Naive thymus-derived CD8-positive, alpha-beta T cell (primary cell): Measurements from ENCODE around the gene DUSP19. TPM values are rescaled to one million over a fixed set of nuclear protein-coding genes. Genes with fewer than 3 reads are reported as not detected.

ENCODE experiments used
- ATAC-seq, 2 donors: fragments of 150-1000 bp; cut with Tn5 transposase in 1 of 2; sonication (Bioruptor Pico), chemical (Tn5 transposase) in 1 of 2; 1 replicate in 1 of 2; 2 replicates in 1 of 2; pipeline ENCODE4 v1.10.0; 2021; ENCODE audit warnings: mild to moderate bottlenecking in 2 of 2, moderate library complexity in 2 of 2
- POLR2A ChIA-PET: fragments of 350-600 bp; sonication (Branson Sonifier 250); formaldehyde crosslinking; loops from one replicate; lab custom pipeline; 2021; ENCODE audit warnings: antibody characterized with exemption; lab: Charles Lee
- DNase-seq, 10 donors: peaks; one replicate each; pipeline versions ENCODE4 v3.0.0 to v3.0.0-alpha.2; 2020 to 2022
- H3K27ac Mint-ChIP-seq, 10 donors: one replicate each; pipeline ENCODE4 v1.8.0; 2020 to 2022; ENCODE audit warnings: mild to moderate bottlenecking in 10 of 10, mixed read lengths in 10 of 10, moderate library complexity in 4 of 10, inconsistent platforms in 1 of 10
- H3K27me3 Mint-ChIP-seq, 5 donors: one replicate each; pipeline ENCODE4 v1.8.0; 2021 to 2022; ENCODE audit warnings: mixed read lengths in 5 of 5
- H3K36me3 Mint-ChIP-seq, 3 donors: one replicate each; pipeline ENCODE4 v1.8.0; 2020 to 2022; ENCODE audit warnings: mixed read lengths in 3 of 3, mild to moderate bottlenecking in 2 of 3, inconsistent platforms in 1 of 3
- H3K4me1 Mint-ChIP-seq, 4 donors: one replicate each; pipeline ENCODE4 v1.8.0; 2021 to 2022; ENCODE audit warnings: mixed read lengths in 4 of 4
- H3K4me3 Mint-ChIP-seq, 10 donors: one replicate each; pipeline ENCODE4 v1.8.0; 2020 to 2022; ENCODE audit warnings: mild to moderate bottlenecking in 10 of 10, mixed read lengths in 10 of 10, moderate library complexity in 6 of 10, inconsistent platforms in 1 of 10
- H3K9me3 Mint-ChIP-seq, 9 donors: one replicate each; pipeline ENCODE4 v1.8.0; 2020 to 2022; ENCODE audit warnings: mixed read lengths in 9 of 9, mild to moderate bottlenecking in 3 of 9, inconsistent platforms in 1 of 9, moderate library complexity in 1 of 9
- polyA plus RNA-seq, 3 donors: library from polyadenylated mRNA; unstranded; fragments of 300-500 nt; fragmentation: Illumina TruSeq; gene quantifications; one replicate each; pipeline ENCODE4 v1.2.3, GENCODE V29; 2021
- total RNA-seq, 8 experiments: library from RNA in 2 of 8; stranded (reverse) in 2 of 8; gene quantifications; one replicate each; pipeline ENCODE4 v1.2.3 and lab custom pipeline; 2021 to 2026

DUSP19 gene
- total and polyA plus RNA-seq, 5 experiments from 2014 or later: 0.30 to 1.7 (median 0.88) TPM

GRCh38 chr2:183112577-183112976 is 34.0 kb downstream of the DUSP19 start:
- Mint-ChIP-seq H3K27ac (no peak overlapping the region), H3K9me3 (no peaks in the 10 kb centered on the region), H3K4me3 (no peak overlapping the region), H3K4me1 (no peaks in the 10 kb centered on the region), H3K36me3 (peaks cover 0 to 2% (median 0%) of the 10 kb centered on the region in 3 donors), H3K27me3 (peaks cover 7 to 24% (median 19%) of the 10 kb centered on the region in 5 donors)
- ATAC-seq: no peak
- POLR2A ChIA-PET: no interaction called here
- no peak for DNase-seq

GRCh38 chr2:183113630-183114029 is 35.1 kb downstream of the DUSP19 start:
- H3K9me3 Mint-ChIP-seq: no peaks in the 10 kb centered on the region
- POLR2A ChIA-PET: no interaction called here
- H3K27ac Mint-ChIP-seq: no peak overlapping the region
- H3K4me3 Mint-ChIP-seq: no peak overlapping the region
- H3K4me1 Mint-ChIP-seq: no peaks in the 10 kb centered on the region
- DNase-seq: no peak
- no peak for ATAC-seq
- H3K27me3 Mint-ChIP-seq: peaks cover 7 to 25% (median 22%) of the 10 kb centered on the region in 5 donors
- peaks cover 0 to 2% (median 0%) of the 10 kb centered on the region in 3 donors for H3K36me3 Mint-ChIP-seq

GRCh38 chr2:183117226-183117625 is 38.7 kb downstream of the DUSP19 start:
- Mint-ChIP-seq H3K9me3 (no peaks in the 10 kb centered on the region), H3K4me1 (no peaks in the 10 kb centered on the region), H3K36me3 (peaks cover 0 to 2% (median 0%) of the 10 kb centered on the region in 3 donors), H3K27me3 (peaks cover 14 to 52% (median 18%) of the 10 kb centered on the region in 5 donors), H3K27ac (no peak overlapping the region), H3K4me3 (no peak overlapping the region)
- no peak for DNase-seq
- POLR2A ChIA-PET: no interaction called here
- no peak for ATAC-seq

- POLR2A ChIA-PET: interaction anchor here (0.5 kb wide), 1 partner anchor 69 kb away, joined by 5 read pairs; no protein-coding TSS in a partner anchor
- Mint-ChIP-seq H3K4me3 (peak overlapping the region; percentile 86 to 98 (median 96)), H3K36me3 (peaks cover 0 to 4% (median 2%) of the 10 kb centered on the region in 3 donors), H3K27me3 (peaks cover 10 to 29% (median 17%) of the 10 kb centered on the region in 5 donors), H3K4me1 (peaks cover 7 to 38% (median 22%) of the 10 kb centered on the region in 4 donors), H3K9me3 (no peaks in the 10 kb centered on the region), H3K27ac (peak overlapping the region; percentile 93 to 99 (median 98))
- no peak for ATAC-seq
- DNase-seq: no peak
Measured at GRCh38 chr2:183123117-183123958, 44.8 kb downstream of the DUSP19 start.

GRCh38 chr2:183123959-183124221 is 45.3 kb downstream of the DUSP19 start:
- DNase-seq (no peak), ATAC-seq (peak; percentile 17 to 43)
- Mint-ChIP-seq H3K36me3 (peaks cover 0 to 7% (median 3%) of the 10 kb centered on the region in 3 donors), H3K9me3 (no peaks in the 10 kb centered on the region), H3K27me3 (peaks cover 10 to 28% (median 11%) of the 10 kb centered on the region in 5 donors), H3K4me1 (peaks cover 7 to 41% (median 25%) of the 10 kb centered on the region in 4 donors), H3K27ac (peak overlapping the region; percentile 93 to 99 (median 98)), H3K4me3 (peak overlapping the region; percentile 86 to 98 (median 96))
- POLR2A ChIA-PET: interaction anchor here (0.5 kb wide), 1 partner anchor 69 kb away, joined by 5 read pairs; no protein-coding TSS in a partner anchor

- Mint-ChIP-seq H3K9me3 (no peaks in the 10 kb centered on the region), H3K27me3 (peaks cover 8 to 23% (median 8%) of the 10 kb centered on the region in 5 donors), H3K36me3 (peaks cover 0 to 11% (median 6%) of the 10 kb centered on the region in 3 donors), H3K27ac (peak within 1 kb of the TSS; percentile 93 to 99 (median 98)), H3K4me1 (peaks cover 9 to 45% (median 29%) of the 10 kb centered on the region in 4 donors), H3K4me3 (peak within 1 kb of the TSS; percentile 86 to 98 (median 96))
- ATAC-seq (peak; percentile 92 to 94), DNase-seq (peak; percentile 63 to 90 (median 82))
- POLR2A ChIA-PET: interaction anchor here (0.5 to 0.9 kb wide), 3 partner anchors 15 to 70 kb away, joined by 3 to 5 read pairs (median 4); partner anchors contain the start of gene DUSP19
Measured at GRCh38 chr2:183124222-183124956, 45.8 kb downstream of the DUSP19 start, which contains the start of gene NUP35. Gene NUP35 (plus strand): TSS chr2:183124443. CDS start chr2:183124458, 15 bp downstream.

- DNase-seq (no peak), ATAC-seq (no peak)
- POLR2A ChIA-PET: interaction anchor here (0.9 kb wide), 1 partner anchor 46 kb away, joined by 3 read pairs; the partner anchor contains the start of gene DUSP19
- Mint-ChIP-seq H3K27me3 (peaks cover 6 to 18% (median 7%) of the 10 kb centered on the region in 5 donors), H3K36me3 (peaks cover 0 to 13% (median 6%) of the 10 kb centered on the region in 3 donors), H3K27ac (peak overlapping the region; percentile 93 to 99 (median 98)), H3K4me1 (peaks cover 9 to 47% (median 29%) of the 10 kb centered on the region in 4 donors), H3K4me3 (peak overlapping the region; percentile 86 to 98 (median 96)), H3K9me3 (no peaks in the 10 kb centered on the region)
Measured at GRCh38 chr2:183124957-183125255, 46.4 kb downstream of the DUSP19 start.

- H3K9me3 Mint-ChIP-seq: no peaks in the 10 kb centered on the region
- H3K27me3 Mint-ChIP-seq: peaks cover under 1 to 10% (median 5%) of the 10 kb centered on the region in 5 donors
- POLR2A ChIA-PET: no interaction called here
- DNase-seq (no peak), ATAC-seq (no peak)
- H3K4me1 Mint-ChIP-seq: peaks cover 9 to 49% (median 29%) of the 10 kb centered on the region in 4 donors
- peak overlapping the region in 4 of 10 donors; percentile 29 to 93 (median 46) for H3K27ac Mint-ChIP-seq
- H3K4me3 Mint-ChIP-seq: peak overlapping the region; percentile 78 to 98 (median 94)
- H3K36me3 Mint-ChIP-seq: peaks cover 0 to 21% (median 8%) of the 10 kb centered on the region in 3 donors
Measured at GRCh38 chr2:183125659-183126341, 47.3 kb downstream of the DUSP19 start.

GRCh38 chr2:183126635-183127034 is 48.1 kb downstream of the DUSP19 start:
- Mint-ChIP-seq H3K4me3 (peak overlapping the region in 6 of 10 donors; percentile 78 to 98 (median 93)), H3K27ac (peak overlapping the region in 1 of 10 donors; percentile 29), H3K9me3 (no peaks in the 10 kb centered on the region), H3K36me3 (peaks cover 0 to 29% (median 13%) of the 10 kb centered on the region in 3 donors), H3K27me3 (peaks cover 0 to 7% (median under 1%) of the 10 kb centered on the region in 5 donors), H3K4me1 (peaks cover 9 to 49% (median 32%) of the 10 kb centered on the region in 4 donors)
- POLR2A ChIA-PET: no interaction called here
- DNase-seq: no peak
- no peak for ATAC-seq

- Mint-ChIP-seq H3K27me3 (no peaks in the 10 kb centered on the region), H3K27ac (no peak overlapping the region), H3K4me1 (peaks cover 6 to 19% (median 12%) of the 10 kb centered on the region in 4 donors), H3K36me3 (peaks cover 0 to 67% (median 22%) of the 10 kb centered on the region in 3 donors), H3K4me3 (no peak overlapping the region), H3K9me3 (no peaks in the 10 kb centered on the region)
- ATAC-seq (no peak), DNase-seq (no peak)
- POLR2A ChIA-PET: no interaction called here
Measured at GRCh38 chr2:183134016-183134415, 55.5 kb downstream of the DUSP19 start.

- H3K27ac Mint-ChIP-seq: no peak overlapping the region
- H3K27me3 Mint-ChIP-seq: no peaks in the 10 kb centered on the region
- no peak for DNase-seq
- no peak overlapping the region for H3K4me3 Mint-ChIP-seq
- peaks cover 12 to 81% (median 51%) of the 10 kb centered on the region in 3 donors for H3K36me3 Mint-ChIP-seq
- H3K9me3 Mint-ChIP-seq: peaks cover 0 to 8% (median 6%) of the 10 kb centered on the region in 9 donors
- no peak for ATAC-seq
- POLR2A ChIA-PET: no interaction called here
- peaks cover 0 to 24% (median 13%) of the 10 kb centered on the region in 4 donors for H3K4me1 Mint-ChIP-seq
Measured at GRCh38 chr2:183148955-183149354, 70.4 kb downstream of the DUSP19 start.

- Mint-ChIP-seq H3K36me3 (peaks cover 8 to 81% (median 50%) of the 10 kb centered on the region in 3 donors), H3K27ac (no peak overlapping the region), H3K4me1 (peaks cover 0 to 22% (median 13%) of the 10 kb centered on the region in 4 donors), H3K4me3 (no peak overlapping the region), H3K9me3 (peaks cover 0 to 4% (median 1%) of the 10 kb centered on the region in 9 donors), H3K27me3 (no peaks in the 10 kb centered on the region)
- POLR2A ChIA-PET: no interaction called here
- no peak for DNase-seq
- ATAC-seq: no peak
Measured at GRCh38 chr2:183149489-183149888, 70.9 kb downstream of the DUSP19 start.
